Measurements from ENCODE around the gene HEATR1.
"Not testable (repeated sequence)": the region's sequence is repeated elsewhere in the genome, so short reads cannot be mapped to it uniquely, and the experiment has no call there.

HEATR1 gene

GRCh38 chr1:236509203-236509602 is 95.1 kb downstream of the HEATR1 start:
- DNase-seq, result no peak

- DNase-seq, result no peak
These were observed 95.7 kb downstream of the HEATR1 start for GRCh38 chr1:236508593-236509027.

GRCh38 chr1:236507022-236507700 is 97.2 kb downstream of the HEATR1 start:
- DNase-seq, result no peak

- not testable (repeated sequence) for DNase-seq
These were observed 100.0 kb downstream of the HEATR1 start for GRCh38 chr1:236504338-236504737.

GRCh38 chr1:236502972-236503639 is 101.2 kb downstream of the HEATR1 start:
- DNase-seq, result no peak

GRCh38 chr1:236502579-236502971 is 101.7 kb downstream of the HEATR1 start:
- no peak for DNase-seq

GRCh38 chr1:236501093-236501492 is 103.2 kb downstream of the HEATR1 start:
- DNase-seq, result no peak

Measured in activated effector memory CD4-positive, alpha-beta T cell treated with Interleukin-2 at 50 U/mL for 16 hours (primary cell).